ENCODE measurements around the gene CHRNG. TPM values are rescaled to one million over a fixed set of nuclear protein-coding genes. Genes with fewer than 3 reads are reported as not detected.

The CHRNG gene
- total RNA-seq, 4 donors from 2014 or later: not detected

- TF ChIP-seq, protein P1, sequence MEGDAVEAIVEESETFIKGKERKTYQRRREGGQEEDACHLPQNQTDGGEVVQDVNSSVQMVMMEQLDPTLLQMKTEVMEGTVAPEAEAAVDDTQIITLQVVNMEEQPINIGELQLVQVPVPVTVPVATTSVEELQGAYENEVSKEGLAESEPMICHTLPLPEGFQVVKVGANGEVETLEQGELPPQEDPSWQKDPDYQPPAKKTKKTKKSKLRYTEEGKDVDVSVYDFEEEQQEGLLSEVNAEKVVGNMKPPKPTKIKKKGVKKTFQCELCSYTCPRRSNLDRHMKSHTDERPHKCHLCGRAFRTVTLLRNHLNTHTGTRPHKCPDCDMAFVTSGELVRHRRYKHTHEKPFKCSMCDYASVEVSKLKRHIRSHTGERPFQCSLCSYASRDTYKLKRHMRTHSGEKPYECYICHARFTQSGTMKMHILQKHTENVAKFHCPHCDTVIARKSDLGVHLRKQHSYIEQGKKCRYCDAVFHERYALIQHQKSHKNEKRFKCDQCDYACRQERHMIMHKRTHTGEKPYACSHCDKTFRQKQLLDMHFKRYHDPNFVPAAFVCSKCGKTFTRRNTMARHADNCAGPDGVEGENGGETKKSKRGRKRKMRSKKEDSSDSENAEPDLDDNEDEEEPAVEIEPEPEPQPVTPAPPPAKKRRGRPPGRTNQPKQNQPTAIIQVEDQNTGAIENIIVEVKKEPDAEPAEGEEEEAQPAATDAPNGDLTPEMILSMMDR (IDR thresholded peaks at IDR 0.05; ENCODE audit: low read depth): no peak
These were observed 15.6 kb upstream of the CHRNG start for GRCh38 chr2:232523682-232524597.

DNA sequence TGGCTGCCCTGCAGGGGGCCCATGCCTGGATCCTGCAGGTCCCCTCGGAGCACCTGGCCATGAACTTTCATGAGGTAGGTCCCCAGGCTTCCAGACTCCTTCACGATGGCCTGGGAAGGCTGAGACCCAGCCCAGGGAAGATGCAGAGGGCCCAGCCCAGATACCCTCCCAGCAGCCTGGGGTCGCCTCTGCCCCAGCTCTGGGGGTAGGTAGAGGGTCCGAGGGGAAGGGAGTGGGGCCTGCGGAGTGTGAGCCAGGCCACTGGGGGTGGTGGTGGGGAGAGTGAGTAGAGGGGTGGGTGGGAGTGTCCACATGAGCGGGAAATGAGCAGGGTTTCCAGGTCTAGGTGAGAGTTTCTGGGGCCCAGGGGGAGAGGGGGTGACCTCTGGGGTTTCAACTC lies 14.7 kb upstream of the CHRNG start:
- TF ChIP-seq, protein P1 (IDR thresholded peaks at IDR 0.05; ENCODE audit: low read depth): no peak

DNA sequence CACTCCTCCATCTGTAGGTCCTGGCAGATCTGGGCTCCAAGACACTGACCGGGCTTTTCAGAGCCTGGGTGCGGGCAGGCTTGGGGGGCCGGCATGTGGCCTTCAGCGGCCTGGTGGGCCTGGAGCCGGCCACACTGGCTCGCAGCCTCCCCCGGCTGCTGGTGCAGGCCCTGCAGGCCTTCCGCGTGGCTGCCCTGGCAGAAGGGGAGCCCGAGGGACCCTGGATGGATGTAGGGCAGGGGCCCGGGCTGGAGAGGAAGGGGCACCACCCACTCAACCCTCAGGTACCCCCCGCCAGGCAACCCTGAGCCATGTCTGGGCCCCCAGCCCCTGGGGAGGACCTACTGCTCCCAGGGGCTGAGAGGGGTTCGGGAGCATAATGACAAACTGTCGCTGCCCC lies 14.3 kb upstream of the CHRNG start:
- TF ChIP-seq, protein P1 (IDR thresholded peaks at IDR 0.05; ENCODE audit: low read depth): no peak

DNA sequence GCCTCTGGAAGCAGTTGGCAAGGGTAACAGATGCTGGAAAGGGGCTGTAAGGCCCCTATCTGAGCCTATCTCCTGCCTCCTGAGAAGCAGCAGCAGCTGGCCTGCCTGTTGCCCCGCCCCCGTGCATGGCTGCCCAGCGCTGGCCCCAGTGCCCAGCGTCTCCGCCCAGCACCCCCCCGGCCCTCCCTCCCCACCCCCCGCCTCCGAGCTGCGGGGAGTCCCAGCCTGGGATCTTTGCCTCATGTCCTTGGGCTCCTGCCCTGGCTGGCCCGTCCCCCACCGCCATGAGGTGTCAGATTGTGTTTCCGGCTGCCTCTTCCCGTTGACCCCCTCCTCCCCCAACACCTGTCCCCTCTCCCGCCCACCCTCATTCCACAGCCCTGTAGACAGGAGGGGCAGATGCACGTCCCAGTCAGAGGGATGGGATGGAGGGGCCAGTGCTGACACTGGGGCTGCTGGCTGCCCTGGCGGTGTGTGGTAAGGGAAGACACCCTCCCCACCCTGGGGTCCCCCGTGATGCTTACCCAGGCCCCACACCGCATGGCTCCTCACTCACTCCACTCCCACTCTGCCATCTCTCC lies 13.6 kb upstream of the CHRNG start, which contains the start of gene CHRND:
Gene CHRND (plus strand): TSS at position 370 of the 581 bp plus-strand sequence. CDS start 56 bp downstream, at position 426.
- TF ChIP-seq, protein P1 (IDR thresholded peaks at IDR 0.05; ENCODE audit: low read depth): no peak

DNA sequence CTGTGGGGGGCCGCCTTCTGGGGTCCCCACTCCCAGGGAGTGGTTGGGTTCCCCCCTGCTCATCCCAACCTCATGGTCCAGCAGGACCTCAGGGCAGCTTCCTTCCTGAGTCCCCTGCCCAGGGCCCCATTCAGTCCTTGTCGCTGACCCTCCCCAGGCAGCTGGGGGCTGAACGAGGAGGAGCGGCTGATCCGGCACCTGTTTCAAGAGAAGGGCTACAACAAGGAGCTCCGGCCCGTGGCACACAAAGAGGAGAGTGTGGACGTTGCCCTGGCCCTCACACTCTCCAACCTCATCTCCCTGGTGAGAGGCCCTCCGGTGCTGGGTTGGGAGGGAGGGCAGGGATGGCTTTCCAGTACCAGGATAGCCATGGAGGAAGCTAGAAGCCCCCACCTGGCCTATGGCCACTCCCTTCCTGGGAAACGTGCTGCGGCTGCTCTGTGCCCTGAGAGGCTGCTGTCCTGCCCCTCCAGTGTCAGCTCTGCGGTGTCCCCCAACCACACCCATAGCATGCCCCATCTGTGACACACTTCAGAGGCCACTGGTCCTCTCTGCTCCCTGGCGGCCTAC lies 13.0 kb upstream of the CHRNG start:
- TF ChIP-seq, protein P1 (IDR thresholded peaks at IDR 0.05; ENCODE audit: low read depth): no peak

GRCh38 chr2:232527905-232528470 lies 11.5 kb upstream of the CHRNG start:
- TF ChIP-seq, protein P1 (IDR thresholded peaks at IDR 0.05; ENCODE audit: low read depth): no peak
